Karpas-422 (cell line): ENCODE results near the gene PSMD9. TPM values are rescaled to one million over a fixed set of nuclear protein-coding genes. Genes with fewer than 3 reads are reported as not detected.
"Not testable (repeated sequence)": the region's sequence is repeated elsewhere in the genome, so short reads cannot be mapped to it uniquely, and the experiment has no call there.

Experiments
- DNase-seq: peaks from one replicate; pipeline ENCODE4 v3.0.0-alpha.2; 2015
- H2AFZ ChIP-seq: fragments of 200-600 bp; sonication (generic); 2 replicates; pipeline ENCODE4 v1.6.1; 2014; ENCODE audit warnings: antibody characterized with exemption, low read length, mixed read lengths
- H3K27ac ChIP-seq: fragments of 200-600 bp; sonication (generic); 2 replicates; pipeline ENCODE4 v1.5.1; 2014; ENCODE audit warnings: mild to moderate bottlenecking, low read length, moderate library complexity
- H3K27me3 ChIP-seq: fragments of 200-600 bp; sonication (generic); 2 replicates; pipeline ENCODE4 v1.6.1; 2014; ENCODE audit warnings: low read length, mixed read lengths
- H3K36me3 ChIP-seq: fragments of 200-600 bp; sonication (generic); 2 replicates; pipeline ENCODE4 v1.6.1; 2014; ENCODE audit warnings: low read length, mixed read lengths; ENCODE audit not compliant: insufficient read depth
- H3K4me1 ChIP-seq: fragments of 200-600 bp; sonication (generic); 2 replicates; pipeline ENCODE4 v1.6.1; 2014; ENCODE audit warnings: mild to moderate bottlenecking, low read length, mixed read lengths
- H3K4me2 ChIP-seq: fragments of 200-600 bp; sonication (generic); 2 replicates; pipeline ENCODE4 v1.6.1; 2014; ENCODE audit warnings: low read length, low read depth, mild to moderate bottlenecking; ENCODE audit not compliant: poor library complexity, severe bottlenecking
- H3K4me3 ChIP-seq: fragments of 200-600 bp; sonication (generic); 2 replicates; pipeline ENCODE4 v1.5.1; 2014; ENCODE audit warnings: mild to moderate bottlenecking, antibody characterized with exemption, low read length, mixed read lengths
- H3K79me2 ChIP-seq: fragments of 200-600 bp; sonication (generic); 2 replicates; pipeline ENCODE4 v1.6.1; 2014; ENCODE audit warnings: mild to moderate bottlenecking, low read length, mixed read lengths
- H3K9ac ChIP-seq: fragments of 200-600 bp; sonication (generic); 2 replicates; pipeline ENCODE4 v1.6.0; 2014; ENCODE audit warnings: low read length
- H3K9me2 ChIP-seq: fragments of 200-600 bp; sonication (generic), shearing (Covaris generic); replicated peaks from 2 replicates; pipeline ENCODE4 v1.6.0; 2014; ENCODE audit warnings: mild to moderate bottlenecking, low read length, moderate library complexity; ENCODE audit not compliant: insufficient read depth
- H3K9me3 ChIP-seq: fragments of 300-700, 200-600 bp; sonication (generic); 2 replicates; pipeline ENCODE4 v1.6.1; 2014; ENCODE audit warnings: low read length, mixed read lengths
- H4K20me1 ChIP-seq: fragments of 200-600 bp; sonication (generic); 2 replicates; pipeline ENCODE4 v1.6.1; 2014; ENCODE audit warnings: mild to moderate bottlenecking, antibody characterized with exemption, low read length, low read depth; ENCODE audit not compliant: insufficient read depth
- total RNA-seq: library from RNA; depleted of rRNA; stranded (reverse); fragments of >200 nt; shearing (Covaris generic); gene quantifications from 2 replicates; pipeline ENCODE4 v1.2.3, GENCODE V29; 2014; ENCODE audit warnings: low replicate concordance

Gene PSMD9
- total RNA-seq, 1 experiment from 2014 or later = 70.6 TPM

GRCh38 chr12:121869229-121869628 lies 19.4 kb upstream of the PSMD9 start:
- H3K27ac ChIP-seq, H2AFZ ChIP-seq, H3K36me3 ChIP-seq, H3K4me2 ChIP-seq, H3K9me3 ChIP-seq, H3K4me1 ChIP-seq, H4K20me1 ChIP-seq, H3K79me2 ChIP-seq, H3K27me3 ChIP-seq, H3K4me3 ChIP-seq, H3K9me2 ChIP-seq, DNase-seq, H3K9ac ChIP-seq: not testable (repeated sequence)

- Histone ChIP-seq H2AFZ (no peak overlapping the region), H3K79me2 (no peaks in the 10 kb centered on the region), H4K20me1 (no peaks in the 10 kb centered on the region)
These were observed 17.1 kb upstream of the PSMD9 start for GRCh38 chr12:121871467-121871866.

GRCh38 chr12:121872546-121873215 lies 15.9 kb upstream of the PSMD9 start:
- Histone ChIP-seq H3K36me3 (no peaks in the 10 kb centered on the region), H3K79me2 (no peaks in the 10 kb centered on the region), H3K27me3 (no peaks in the 10 kb centered on the region), H3K9me2 (no peaks in the 10 kb centered on the region), H3K9ac (no peak overlapping the region), H3K4me1 (no peaks in the 10 kb centered on the region), H3K27ac (no peak overlapping the region), H3K4me2 (no peak overlapping the region), H3K9me3 (no peaks in the 10 kb centered on the region), H3K4me3 (no peak overlapping the region), H2AFZ (no peak overlapping the region), H4K20me1 (no peaks in the 10 kb centered on the region)
- no peak for DNase-seq

More at GRCh38 chr12:121871467-121871866, 17.1 kb upstream of the PSMD9 start:
- H3K4me1 ChIP-seq = no peaks in the 10 kb centered on the region
- H3K4me2 ChIP-seq = no peak overlapping the region
- H3K9ac ChIP-seq = no peak overlapping the region
- no peak overlapping the region for H3K4me3 ChIP-seq
- no peaks in the 10 kb centered on the region for H3K9me3 ChIP-seq
- H3K36me3 ChIP-seq = no peaks in the 10 kb centered on the region
- no peak for DNase-seq
- no peaks in the 10 kb centered on the region for H3K9me2 ChIP-seq
- H3K27ac ChIP-seq = no peak overlapping the region
- H3K27me3 ChIP-seq = no peaks in the 10 kb centered on the region

GRCh38 chr12:121873216-121873569 lies 15.4 kb upstream of the PSMD9 start:
- H3K27ac ChIP-seq = no peak overlapping the region
- no peak overlapping the region for H3K4me2 ChIP-seq
- H4K20me1 ChIP-seq = no peaks in the 10 kb centered on the region
- no peaks in the 10 kb centered on the region for H3K27me3 ChIP-seq
- H2AFZ ChIP-seq = no peak overlapping the region
- no peak for DNase-seq
- no peaks in the 10 kb centered on the region for H3K36me3 ChIP-seq
- no peaks in the 10 kb centered on the region for H3K4me1 ChIP-seq
- H3K4me3 ChIP-seq = no peak overlapping the region
- H3K9ac ChIP-seq = no peak overlapping the region
- no peaks in the 10 kb centered on the region for H3K79me2 ChIP-seq
- H3K9me3 ChIP-seq = no peaks in the 10 kb centered on the region
- H3K9me2 ChIP-seq = no peaks in the 10 kb centered on the region

- no peaks in the 10 kb centered on the region for H3K9me2 ChIP-seq
- no peak overlapping the region for H3K4me2 ChIP-seq
- H2AFZ ChIP-seq = no peak overlapping the region
- H3K4me3 ChIP-seq = no peak overlapping the region
- no peaks in the 10 kb centered on the region for H3K27me3 ChIP-seq
- no peak overlapping the region for H3K27ac ChIP-seq
- no peaks in the 10 kb centered on the region for H3K79me2 ChIP-seq
- H3K9ac ChIP-seq = no peak overlapping the region
- H3K36me3 ChIP-seq = no peaks in the 10 kb centered on the region
- DNase-seq = no peak
- no peaks in the 10 kb centered on the region for H4K20me1 ChIP-seq
- no peaks in the 10 kb centered on the region for H3K4me1 ChIP-seq
- no peaks in the 10 kb centered on the region for H3K9me3 ChIP-seq
These were observed 14.5 kb upstream of the PSMD9 start for GRCh38 chr12:121874071-121874470.

- no peaks in the 10 kb centered on the region for H3K9me2 ChIP-seq
- no peak overlapping the region for H3K4me3 ChIP-seq
- H3K27ac ChIP-seq = no peak overlapping the region
- no peaks in the 10 kb centered on the region for H3K27me3 ChIP-seq
- no peak overlapping the region for H3K9ac ChIP-seq
- H3K4me2 ChIP-seq = no peak overlapping the region
- no peaks in the 10 kb centered on the region for H3K9me3 ChIP-seq
- no peaks in the 10 kb centered on the region for H3K79me2 ChIP-seq
- H3K4me1 ChIP-seq = no peaks in the 10 kb centered on the region
- no peak overlapping the region for H2AFZ ChIP-seq
- DNase-seq = no peak
- H4K20me1 ChIP-seq = no peaks in the 10 kb centered on the region
- no peaks in the 10 kb centered on the region for H3K36me3 ChIP-seq
These were observed 13.0 kb upstream of the PSMD9 start for GRCh38 chr12:121875582-121875981.

GRCh38 chr12:121876080-121876447 lies 12.5 kb upstream of the PSMD9 start:
- not testable (repeated sequence) for H3K9me3 ChIP-seq, H3K9me2 ChIP-seq, H3K36me3 ChIP-seq, H3K4me2 ChIP-seq, H3K79me2 ChIP-seq, H3K9ac ChIP-seq, H3K4me1 ChIP-seq, H3K27me3 ChIP-seq, H3K4me3 ChIP-seq, DNase-seq, H3K27ac ChIP-seq, H2AFZ ChIP-seq, H4K20me1 ChIP-seq

GRCh38 chr12:121883315-121883660 lies 5.3 kb upstream of the PSMD9 start:
- DNase-seq = no peak
- H3K79me2 ChIP-seq = no peaks in the 10 kb centered on the region
- H3K4me2 ChIP-seq = no peak overlapping the region
- no peaks in the 10 kb centered on the region for H3K27me3 ChIP-seq
- no peaks in the 10 kb centered on the region for H4K20me1 ChIP-seq
- no peaks in the 10 kb centered on the region for H3K36me3 ChIP-seq
- no peaks in the 10 kb centered on the region for H3K9me3 ChIP-seq
- no peak overlapping the region for H3K4me3 ChIP-seq
- no peaks in the 10 kb centered on the region for H3K9me2 ChIP-seq
- no peak overlapping the region for H3K27ac ChIP-seq
- no peak overlapping the region for H3K9ac ChIP-seq
- H3K4me1 ChIP-seq = peaks cover 8% of the 10 kb centered on the region
- no peak overlapping the region for H2AFZ ChIP-seq

GRCh38 chr12:121885129-121885528 lies 3.5 kb upstream of the PSMD9 start:
- not testable (repeated sequence) for H3K27me3 ChIP-seq, H3K4me2 ChIP-seq, H3K4me3 ChIP-seq, H2AFZ ChIP-seq, H3K36me3 ChIP-seq, H3K9me3 ChIP-seq, H3K27ac ChIP-seq, H3K9ac ChIP-seq, H4K20me1 ChIP-seq, H3K9me2 ChIP-seq
- H3K4me1 ChIP-seq = peaks cover 19% of the 10 kb centered on the region
- H3K79me2 ChIP-seq = peaks cover 12% of the 10 kb centered on the region
- peak; percentile 35 for DNase-seq
